Fibroblast of pulmonary artery (primary cell): ENCODE measurements around the gene HS1BP3.
A peak's percentile ranks its signal among the peaks of the same experiment; 100 is the strongest.

Experiments used
- DNase-seq: peaks from one replicate; pipeline ENCODE4 v3.0.0-alpha.2; 2010; ENCODE audit warnings: low read depth
- H3K4me3 ChIP-seq: replicated peaks from 2 replicates; pipeline ENCODE4 v1.5.1; 2011; ENCODE audit warnings: low read depth, mild to moderate bottlenecking, control low read depth, low read length, moderate library complexity
- TF ChIP-seq, protein P1 (sequence below): IDR thresholded peaks from 2 replicates; pipeline ENCODE4 v1.5.1; 2011; ENCODE audit warnings: mild to moderate bottlenecking, control low read depth, low read length, inconsistent platforms; ENCODE audit errors: missing control alignments

HS1BP3 gene

DNA sequence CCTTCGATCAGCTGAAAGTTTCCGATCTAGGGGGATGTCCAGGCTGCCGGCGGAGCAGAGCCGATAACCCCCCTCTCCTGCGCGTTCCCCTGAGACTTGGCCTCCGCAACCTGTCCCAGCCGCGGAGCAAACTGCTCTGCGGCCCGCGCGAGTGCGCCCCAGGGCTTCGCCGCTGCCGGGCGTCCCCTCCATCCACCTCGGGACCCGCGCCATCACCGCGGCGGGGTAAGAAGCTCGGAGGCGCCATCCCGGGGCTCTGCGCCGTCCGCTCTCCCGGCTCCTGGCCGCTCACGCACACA is 15.1 kb upstream of the HS1BP3 start:
- TF ChIP-seq, protein P1, sequence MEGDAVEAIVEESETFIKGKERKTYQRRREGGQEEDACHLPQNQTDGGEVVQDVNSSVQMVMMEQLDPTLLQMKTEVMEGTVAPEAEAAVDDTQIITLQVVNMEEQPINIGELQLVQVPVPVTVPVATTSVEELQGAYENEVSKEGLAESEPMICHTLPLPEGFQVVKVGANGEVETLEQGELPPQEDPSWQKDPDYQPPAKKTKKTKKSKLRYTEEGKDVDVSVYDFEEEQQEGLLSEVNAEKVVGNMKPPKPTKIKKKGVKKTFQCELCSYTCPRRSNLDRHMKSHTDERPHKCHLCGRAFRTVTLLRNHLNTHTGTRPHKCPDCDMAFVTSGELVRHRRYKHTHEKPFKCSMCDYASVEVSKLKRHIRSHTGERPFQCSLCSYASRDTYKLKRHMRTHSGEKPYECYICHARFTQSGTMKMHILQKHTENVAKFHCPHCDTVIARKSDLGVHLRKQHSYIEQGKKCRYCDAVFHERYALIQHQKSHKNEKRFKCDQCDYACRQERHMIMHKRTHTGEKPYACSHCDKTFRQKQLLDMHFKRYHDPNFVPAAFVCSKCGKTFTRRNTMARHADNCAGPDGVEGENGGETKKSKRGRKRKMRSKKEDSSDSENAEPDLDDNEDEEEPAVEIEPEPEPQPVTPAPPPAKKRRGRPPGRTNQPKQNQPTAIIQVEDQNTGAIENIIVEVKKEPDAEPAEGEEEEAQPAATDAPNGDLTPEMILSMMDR: no peak
- no peak for DNase-seq

DNA sequence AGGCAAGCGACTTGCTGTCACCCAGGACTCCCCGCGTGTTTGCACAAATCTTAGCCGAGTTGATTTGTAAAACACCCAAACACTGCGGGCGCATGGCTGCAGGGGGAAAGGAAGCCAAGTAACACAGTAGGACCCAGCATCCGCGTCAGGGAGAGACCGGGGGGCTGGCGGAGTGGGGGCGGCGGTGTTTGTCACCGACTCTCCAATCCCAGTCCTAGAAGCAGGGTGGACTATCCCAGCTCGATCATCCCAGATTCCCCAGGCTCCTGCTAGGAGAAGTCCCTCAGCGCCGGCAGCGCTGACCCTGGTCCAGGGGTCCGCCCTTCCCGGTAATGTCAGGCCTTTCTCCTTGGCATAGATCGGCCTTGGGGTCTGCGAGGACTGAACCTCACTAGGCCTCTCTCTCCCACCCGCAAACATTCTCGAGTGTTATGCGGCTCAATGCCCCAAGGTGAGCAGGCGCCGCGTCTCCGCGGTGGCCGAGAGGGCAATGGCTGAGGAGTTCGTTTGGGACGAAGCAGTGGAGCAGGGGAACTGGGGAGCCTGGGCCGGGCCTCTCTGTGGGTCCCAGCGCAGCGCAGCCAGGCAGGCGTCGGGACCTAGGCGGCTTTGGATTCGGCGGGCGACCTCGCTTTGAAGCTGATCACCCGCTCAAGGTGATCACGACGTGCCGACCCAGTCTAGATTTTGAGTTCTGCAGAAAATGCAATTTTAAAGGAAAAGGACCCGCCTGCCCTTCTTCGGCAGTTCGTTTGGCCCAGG is 14.5 kb upstream of the HS1BP3 start:
- DNase-seq: no peak
- TF ChIP-seq, protein P1: no peak
- no peak overlapping the region for H3K4me3 ChIP-seq

More for the DNA sequence above, 15.1 kb upstream of the HS1BP3 start:
- peak overlapping the region; percentile 19 for H3K4me3 ChIP-seq

DNA sequence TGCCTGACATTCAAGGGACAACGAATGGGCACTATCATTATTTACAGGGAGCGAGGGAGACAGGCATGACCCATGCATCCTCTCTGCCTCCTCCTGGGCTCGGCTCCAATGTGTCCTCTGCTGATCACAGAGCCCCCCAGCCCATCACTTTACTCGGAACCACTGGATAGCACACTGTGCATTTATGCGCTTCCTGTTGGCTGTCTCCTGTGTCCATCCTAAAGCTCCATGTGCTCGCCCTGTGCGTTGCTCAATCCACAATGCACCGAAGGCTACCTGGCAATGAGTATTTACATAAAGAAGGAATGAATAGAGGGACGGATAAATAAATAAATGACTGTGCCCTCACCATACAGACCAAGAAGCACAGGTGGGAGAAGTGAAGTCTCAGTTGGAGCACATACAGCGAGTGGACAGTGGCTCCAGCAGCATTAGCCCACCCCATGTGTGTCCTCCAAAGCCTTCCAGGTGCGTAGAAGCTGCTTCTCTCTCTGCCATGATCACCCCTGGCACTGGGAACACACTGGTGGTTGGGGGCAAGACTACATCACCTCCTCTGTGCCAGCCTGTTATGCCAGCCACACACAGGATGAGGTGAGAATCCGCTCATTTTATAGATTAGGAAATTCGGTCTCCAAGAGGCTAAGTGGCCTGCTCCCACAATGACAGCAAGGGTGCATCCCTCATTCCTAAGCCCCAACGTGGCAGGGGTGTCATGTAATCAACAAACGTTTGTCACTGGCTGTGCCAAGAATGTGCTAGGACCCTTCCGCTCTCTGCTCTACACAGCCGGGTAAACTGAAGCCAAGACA is 13.7 kb upstream of the HS1BP3 start:
- TF ChIP-seq, protein P1: no peak
- DNase-seq: no peak
- no peak overlapping the region for H3K4me3 ChIP-seq

DNA sequence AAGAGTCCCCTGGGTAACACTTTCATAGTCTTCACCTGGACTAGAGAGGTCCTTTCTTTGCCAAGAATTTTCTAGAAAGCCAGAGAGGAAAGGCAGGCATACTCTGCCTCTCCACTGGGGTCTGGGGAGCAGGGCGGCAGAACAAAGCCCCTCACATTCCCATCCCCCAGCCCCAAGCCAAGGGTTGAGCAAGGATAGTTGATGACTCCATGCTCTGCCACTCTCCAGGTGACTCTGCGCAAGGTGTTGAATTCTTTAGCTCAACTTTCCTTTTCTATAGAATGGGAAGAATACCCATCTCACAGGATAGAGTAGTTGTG is 13.1 kb upstream of the HS1BP3 start:
- H3K4me3 ChIP-seq: no peak overlapping the region
- TF ChIP-seq, protein P1: no peak
- no peak for DNase-seq

DNA sequence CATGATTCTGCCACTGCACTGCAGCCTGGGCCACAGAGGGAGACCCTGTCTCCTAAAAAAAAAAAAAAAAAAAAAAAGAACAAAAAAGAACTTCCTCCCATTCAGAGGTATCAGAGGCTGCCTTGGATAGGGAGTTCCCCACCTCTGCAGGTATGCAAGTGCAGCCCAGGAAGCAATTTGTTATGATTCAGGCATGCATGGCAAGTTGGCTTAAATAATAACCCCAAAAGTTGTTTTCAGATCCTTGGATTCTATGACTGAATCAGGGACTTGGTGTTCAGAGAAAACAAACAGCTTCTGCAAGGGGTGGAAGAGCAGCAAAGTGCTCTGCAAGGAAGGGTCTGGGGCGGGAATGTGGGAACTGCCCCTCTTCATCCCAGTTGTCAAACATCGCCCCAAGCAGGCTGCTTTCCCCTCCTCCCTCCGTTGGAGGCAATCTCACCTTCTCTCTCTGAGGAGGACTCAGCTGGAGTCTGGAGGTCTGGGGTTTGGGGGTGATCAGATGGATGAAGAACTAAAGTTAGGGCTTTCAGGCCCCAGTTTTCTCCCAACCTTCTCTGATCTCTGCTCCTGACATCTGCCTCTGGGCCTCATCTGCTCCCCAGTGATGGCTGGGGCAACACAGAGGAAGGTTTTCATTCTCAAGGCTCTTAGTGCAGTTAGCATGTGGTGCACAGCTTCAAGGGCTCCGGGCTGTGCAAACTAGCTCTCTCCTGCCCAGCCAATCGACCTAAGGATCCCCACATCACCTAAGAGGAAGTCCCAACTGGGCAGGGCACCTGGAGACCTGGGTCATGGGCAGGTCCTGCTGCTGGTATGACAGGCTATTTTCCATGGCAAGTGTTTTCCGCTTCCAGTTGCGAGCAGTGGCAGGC is 12.5 kb upstream of the HS1BP3 start:
- TF ChIP-seq, protein P1: no peak
- no peak overlapping the region for H3K4me3 ChIP-seq
- DNase-seq: no peak

DNA sequence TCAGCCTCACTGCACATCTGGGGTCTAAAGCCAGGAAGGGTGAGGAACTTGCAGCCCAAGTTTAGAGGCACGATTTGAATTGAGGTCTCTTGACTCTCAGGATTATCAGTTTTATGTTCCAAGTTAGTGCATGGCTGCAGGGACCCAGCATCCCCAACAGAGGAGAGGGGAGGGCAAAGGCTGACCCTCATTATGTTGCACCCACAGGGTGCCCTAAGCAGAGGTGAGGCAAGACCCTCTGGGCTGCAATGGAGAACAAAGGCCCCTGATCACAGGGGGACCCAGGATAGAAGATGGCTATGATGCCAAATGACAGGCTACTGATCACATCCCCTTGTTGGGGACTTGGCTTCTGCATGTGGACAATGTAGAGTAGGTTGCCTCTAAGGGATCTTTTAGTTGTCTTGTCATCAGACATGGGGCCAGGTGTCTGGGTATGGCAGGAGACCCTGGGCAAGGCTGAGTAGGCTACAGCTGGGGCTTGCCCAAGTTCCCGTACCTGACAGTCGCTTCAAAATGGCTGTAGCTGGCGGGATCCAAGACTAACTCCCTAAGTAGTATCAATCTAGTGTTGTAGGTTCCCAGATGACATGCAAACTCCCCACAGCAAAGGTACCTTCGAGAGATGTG is 11.5 kb upstream of the HS1BP3 start:
- no peak for DNase-seq
- TF ChIP-seq, protein P1: no peak

More for the DNA sequence above, 11.5 kb upstream of the HS1BP3 start:
- H3K4me3 ChIP-seq: no peak overlapping the region
